Aorta (tissue), 5 donors: ENCODE results near the gene UFD1. TPM values are rescaled to one million over a fixed set of nuclear protein-coding genes. Genes with fewer than 3 reads are reported as not detected.

ENCODE experiments used
- ATAC-seq: fragments of 200-7000 bp; cut with Tn5 transposase; one replicate; pipeline ENCODE4 v1.9.1; 2022; ENCODE audit warnings: moderate library complexity; ENCODE audit not compliant: low FRiP score
- DNase-seq, 2 donors: peaks; one replicate each; pipeline ENCODE4 v3.0.0-alpha.2; 2020
- H3K27ac ChIP-seq, 2 donors: one replicate each; pipeline ENCODE4 v1.5.1; 2013; ENCODE audit warnings: low read length in 2 of 2, mild to moderate bottlenecking in 2 of 2, moderate library complexity in 2 of 2, control low read depth in 1 of 2, inconsistent platforms in 1 of 2, low read depth in 1 of 2
- H3K27me3 ChIP-seq, 2 donors: one replicate each; pipeline ENCODE4 v1.6.1; 2013; ENCODE audit warnings: control low read depth in 1 of 2, low read length in 1 of 2, mild to moderate bottlenecking in 1 of 2, moderate library complexity in 1 of 2; ENCODE audit not compliant: insufficient read depth in 2 of 2, control insufficient read depth in 1 of 2
- H3K36me3 ChIP-seq, 2 donors: one replicate each; pipeline ENCODE4 v1.6.1; 2013; ENCODE audit warnings: control low read depth in 1 of 2, low read length in 1 of 2, mild to moderate bottlenecking in 1 of 2; ENCODE audit not compliant: insufficient read depth in 2 of 2, control insufficient read depth in 1 of 2
- H3K4me1 ChIP-seq, 2 donors: one replicate each; pipeline ENCODE4 v1.6.1; 2013; ENCODE audit warnings: low read length in 2 of 2, control low read depth in 1 of 2, mild to moderate bottlenecking in 1 of 2, moderate library complexity in 1 of 2; ENCODE audit not compliant: insufficient read depth in 2 of 2, control insufficient read depth in 1 of 2
- H3K4me3 ChIP-seq, 2 donors: one replicate each; pipeline ENCODE4 v1.5.1; 2013; ENCODE audit warnings: low read length in 2 of 2, control low read depth in 1 of 2, mild to moderate bottlenecking in 1 of 2
- H3K9me3 ChIP-seq: one replicate; pipeline ENCODE4 v1.6.1; 2013; ENCODE audit warnings: mild to moderate bottlenecking, low read length; ENCODE audit not compliant: control insufficient read depth
- WGBS, 2 donors: extraction: QIAGEN DNeasy Blood & Tissue Kit; methylation state at CpG; one replicate each; pipeline ENCODE4 v1.1.7; 2013; 5-methylcytosine and 5-hydroxymethylcytosine counted together
- intact Hi-C, 2 donors: fragments of 100-400 bp; cut with DNase I; formaldehyde crosslinking; loops; one replicate each; pipeline versions ENCODE4 v1.14.2 to v1.15.0; 2022
- polyA plus RNA-seq, 2 donors: library from polyadenylated mRNA; stranded (reverse); fragments of 200-250 nt; gene quantifications; one replicate each; pipeline ENCODE4 v1.2.3, GENCODE V29; 2013
- total RNA-seq, 2 donors: library from RNA; stranded (reverse); fragmentation: NEBNext Ultra II Directional; extraction: Animal tissue kit (Norgen Biotek cat#: 25700); gene quantifications; one replicate each; pipeline ENCODE4 v1.2.1, GENCODE V29; 2021
- donor health status: healthy with polysubstance abuse.
- donor health status: Bipolar disorder and iron deficiency.
- donor health status: DM: no; HTN: no; CAD: no.
- donor health status: DM: no; HTN: no; CAD: no.
- donor health status: DM: yes; HTN: yes; CAD: no.

Gene UFD1
- total and polyA plus RNA-seq, 4 donors = 43.4 to 110 (median 63.1) TPM

DNA sequence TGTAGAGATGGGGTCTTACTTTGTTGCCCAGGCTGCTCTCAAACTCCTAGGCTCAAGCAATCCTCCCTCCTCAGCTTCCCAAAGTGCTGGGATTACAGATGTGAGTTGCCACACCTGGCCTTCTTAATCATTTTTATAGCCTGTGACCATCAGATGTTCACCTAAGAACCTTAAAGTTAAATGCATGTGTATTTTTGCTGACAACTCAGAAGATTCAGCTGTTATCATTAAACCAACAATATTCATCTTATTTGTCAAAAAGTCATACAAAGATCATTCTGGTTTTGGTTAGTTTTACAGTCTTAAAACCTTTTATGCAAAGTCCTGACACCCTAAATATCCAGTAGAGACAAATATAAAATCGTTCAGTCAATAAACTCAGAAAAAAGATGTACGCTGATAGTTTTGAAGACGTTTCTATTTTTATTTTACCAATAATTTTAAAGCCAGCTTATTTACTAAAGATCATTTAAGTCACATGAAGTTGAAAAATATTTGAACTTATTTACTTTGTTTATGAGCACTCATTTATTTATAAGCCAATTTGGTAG is 23.0 kb upstream of the UFD1 start:
- no peak for ATAC-seq
- H3K4me1 ChIP-seq = no peaks in the 10 kb centered on the region
- no peak overlapping the region for H3K4me3 ChIP-seq
- no peak overlapping the region for H3K27ac ChIP-seq
- intact Hi-C loops = no loop called here
- no peaks in the 10 kb centered on the region for H3K9me3 ChIP-seq
- DNase-seq = no peak
- no peaks in the 10 kb centered on the region for H3K36me3 ChIP-seq
- no peaks in the 10 kb centered on the region for H3K27me3 ChIP-seq
- 88 to 90% methylated on average over 3 of the region's 3 CpGs for WGBS, 2 donors

- H3K27ac ChIP-seq = no peak overlapping the region
- no peaks in the 10 kb centered on the region for H3K9me3 ChIP-seq
- DNase-seq = no peak
- intact Hi-C loops = no loop called here
- no peak overlapping the region for H3K4me3 ChIP-seq
- WGBS, 2 donors = 97 to 99% methylated on average over 4 of the region's 4 CpGs
- no peaks in the 10 kb centered on the region for H3K4me1 ChIP-seq
- H3K27me3 ChIP-seq = no peaks in the 10 kb centered on the region
- no peak for ATAC-seq
- no peaks in the 10 kb centered on the region for H3K36me3 ChIP-seq
Observed at GRCh38 chr22:19499880-19500242, 20.9 kb upstream of the UFD1 start.

- Histone ChIP-seq H3K36me3 (no peaks in the 10 kb centered on the region), H3K27ac (no peak overlapping the region), H3K4me1 (no peaks in the 10 kb centered on the region), H3K4me3 (no peak overlapping the region), H3K27me3 (no peaks in the 10 kb centered on the region), H3K9me3 (no peaks in the 10 kb centered on the region)
- intact Hi-C loops = no loop called here
- no peak for ATAC-seq
- no peak for DNase-seq
- 92 to 97% methylated on average over 7 of the region's 7 CpGs for WGBS, 2 donors
Observed at GRCh38 chr22:19499236-19499879, 20.4 kb upstream of the UFD1 start.

DNA sequence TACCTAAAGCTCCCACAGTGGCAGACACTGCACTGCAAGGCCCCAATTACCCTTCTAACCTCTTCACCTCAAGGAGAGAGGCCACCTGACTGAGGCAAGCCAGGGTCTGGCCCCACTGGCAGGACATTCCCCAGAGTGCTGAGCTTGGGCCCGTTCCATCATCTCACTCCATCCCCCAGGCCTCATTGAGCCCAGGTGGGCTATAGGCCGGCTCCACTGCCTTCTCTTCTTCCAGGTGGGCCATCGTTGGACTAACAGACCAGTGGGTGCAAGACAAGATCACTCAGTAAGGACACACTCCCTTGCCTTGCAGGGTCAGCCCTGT is 19.8 kb upstream of the UFD1 start:
- ATAC-seq = no peak
- H3K36me3 ChIP-seq = no peaks in the 10 kb centered on the region
- whole genome bisulfite sequencing, 2 donors = 94 to 95% methylated on average over 3 of the region's 3 CpGs
- H3K27me3 ChIP-seq = no peaks in the 10 kb centered on the region
- DNase-seq = no peak
- H3K4me3 ChIP-seq = no peak overlapping the region
- H3K4me1 ChIP-seq = no peaks in the 10 kb centered on the region
- H3K9me3 ChIP-seq = no peaks in the 10 kb centered on the region
- intact Hi-C loops = no loop called here
- no peak overlapping the region for H3K27ac ChIP-seq

- Histone ChIP-seq H3K4me1 (no peaks in the 10 kb centered on the region), H3K27ac (no peak overlapping the region), H3K4me3 (no peak overlapping the region), H3K27me3 (no peaks in the 10 kb centered on the region), H3K9me3 (no peaks in the 10 kb centered on the region), H3K36me3 (no peaks in the 10 kb centered on the region)
- intact Hi-C loops = no loop called here
- ATAC-seq (no peak), DNase-seq (no peak)
- WGBS, 2 donors = 92 to 96% methylated on average over 7 of the region's 7 CpGs
Observed at GRCh38 chr22:19498154-19498865, 19.3 kb upstream of the UFD1 start.

DNA sequence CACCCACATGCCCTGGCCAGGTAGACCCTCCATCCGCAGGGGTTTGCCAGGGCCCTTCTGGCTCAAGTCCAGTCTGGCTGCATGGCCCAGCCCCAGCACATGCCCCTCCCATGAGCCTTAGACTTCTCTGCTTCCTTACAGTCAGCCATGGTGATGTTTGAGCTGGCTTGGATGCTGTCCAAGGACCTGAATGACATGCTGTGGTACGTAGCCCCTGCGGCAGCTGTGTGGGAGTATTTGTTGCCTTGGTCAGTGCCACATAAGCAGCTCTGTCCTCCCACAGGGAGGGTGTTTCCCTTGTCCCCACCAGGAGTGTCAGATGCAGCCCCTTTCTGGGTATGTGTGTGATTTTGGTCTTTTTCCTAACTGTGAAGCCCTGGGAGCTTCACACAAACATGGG is 18.3 kb upstream of the UFD1 start:
- DNase-seq (no peak), ATAC-seq (no peak)
- H3K9me3 ChIP-seq = no peaks in the 10 kb centered on the region
- no peak overlapping the region for H3K27ac ChIP-seq
- no peak overlapping the region for H3K4me3 ChIP-seq
- no peaks in the 10 kb centered on the region for H3K27me3 ChIP-seq
- 23 to 24% methylated on average over 3 of the region's 3 CpGs for WGBS, 2 donors
- intact Hi-C loops = no loop called here
- H3K36me3 ChIP-seq = no peaks in the 10 kb centered on the region
- H3K4me1 ChIP-seq = no peaks in the 10 kb centered on the region

DNA sequence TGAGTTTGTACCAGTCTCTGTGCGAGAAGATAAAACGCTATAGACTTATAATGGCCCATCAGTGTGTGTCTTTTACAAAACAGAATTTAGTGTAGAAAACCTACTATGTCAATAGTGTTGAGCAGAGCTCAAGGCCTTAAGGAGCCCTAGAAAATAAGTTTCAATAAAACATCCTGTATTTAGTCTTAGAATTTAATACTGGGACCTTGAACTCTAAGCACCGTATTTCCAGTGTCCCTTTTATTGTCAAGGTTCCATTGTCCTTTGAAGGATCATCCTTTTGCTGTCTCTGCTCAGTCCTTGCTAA is 17.3 kb upstream of the UFD1 start:
- H3K4me3 ChIP-seq = no peak overlapping the region
- no peaks in the 10 kb centered on the region for H3K4me1 ChIP-seq
- no peak for DNase-seq
- no peaks in the 10 kb centered on the region for H3K27me3 ChIP-seq
- H3K36me3 ChIP-seq = no peaks in the 10 kb centered on the region
- intact Hi-C loops = no loop called here
- no peak overlapping the region for H3K27ac ChIP-seq
- no peak for ATAC-seq
- H3K9me3 ChIP-seq = no peaks in the 10 kb centered on the region
- 94 to 95% methylated on average over 3 of the region's 3 CpGs for WGBS, 2 donors

DNA sequence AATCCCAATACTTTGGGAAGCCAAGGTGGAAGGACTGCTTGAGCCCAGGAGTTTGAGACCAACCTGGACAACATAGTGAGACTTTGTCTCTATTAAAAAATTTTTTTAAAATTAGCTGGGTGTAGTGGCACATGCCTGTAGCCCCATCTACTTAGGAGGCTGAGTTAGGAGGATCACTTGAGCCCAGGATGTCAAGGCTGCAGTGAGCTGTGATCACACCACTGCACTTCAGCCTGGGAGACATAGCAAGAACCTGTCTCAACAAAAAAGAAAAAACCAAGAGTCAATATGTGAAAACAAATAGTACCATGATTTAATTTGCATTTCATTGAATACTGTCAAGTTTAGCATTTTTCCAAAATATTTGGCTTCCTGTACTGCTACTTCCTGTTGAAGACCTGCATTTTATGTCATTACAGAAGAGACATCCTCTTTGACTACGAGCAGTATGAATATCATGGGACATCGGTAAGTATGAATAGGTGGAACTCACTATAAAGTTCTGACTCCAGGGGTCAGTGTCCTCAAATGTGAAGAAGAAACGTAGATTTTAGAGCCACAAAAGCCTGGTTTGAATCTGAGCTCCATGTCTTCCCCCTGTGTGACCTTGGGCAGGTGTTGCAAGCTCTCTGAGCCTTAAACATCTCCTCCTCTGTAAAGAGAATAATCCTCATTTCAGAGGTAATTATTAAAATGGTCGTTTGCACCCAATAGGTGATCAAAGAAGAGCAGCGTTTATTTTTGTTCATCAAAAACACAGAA is 16.8 kb upstream of the UFD1 start:
- Histone ChIP-seq H3K36me3 (no peaks in the 10 kb centered on the region), H3K4me1 (no peaks in the 10 kb centered on the region), H3K4me3 (no peak overlapping the region), H3K27ac (no peak overlapping the region), H3K27me3 (no peaks in the 10 kb centered on the region), H3K9me3 (no peaks in the 10 kb centered on the region)
- intact Hi-C loops = no loop called here
- ATAC-seq = no peak
- 79 to 80% methylated on average over 5 of the region's 5 CpGs for WGBS, 2 donors
- DNase-seq = no peak
